SU-DHL-6 (cell line): Measurements from ENCODE around the gene YEATS2.

Experiments
- H2AFZ ChIP-seq: fragments of 200-600 bp; sonication (generic); 2 replicates; pipeline ENCODE4 v1.6.1; 2014; ENCODE audit warnings: low read depth, mild to moderate bottlenecking, moderate library complexity, mixed read lengths, antibody characterized with exemption, low read length; ENCODE audit not compliant: severe bottlenecking
- H3F3A ChIP-seq: fragments of 200-600 bp; shearing (Covaris generic); 2 replicates; pipeline ENCODE4 v1.6.0; 2016; ENCODE audit warnings: antibody characterized with exemption, mild to moderate bottlenecking; ENCODE audit not compliant: insufficient read depth
- H3K27ac ChIP-seq: fragments of 200-600 bp; sonication (generic); 2 replicates; pipeline ENCODE4 v1.5.1; 2016; ENCODE audit warnings: low read depth, mild to moderate bottlenecking, low read length, moderate library complexity, mixed read lengths
- H3K27me3 ChIP-seq: fragments of 200-600 bp; sonication (generic), shearing (Covaris generic); 2 replicates; pipeline ENCODE4 v1.6.0; 2014; ENCODE audit warnings: mild to moderate bottlenecking, low read length
- H3K36me3 ChIP-seq: fragments of 200-600 bp; sonication (generic); 2 replicates; pipeline ENCODE4 v1.6.1; 2014; ENCODE audit warnings: mild to moderate bottlenecking, low read length, mixed read lengths
- H3K4me2 ChIP-seq: fragments of 300-600, 200-600 bp; shearing (Covaris generic), sonication (generic); 2 replicates; pipeline ENCODE4 v1.6.0; 2014; ENCODE audit warnings: low read length, low read depth, mild to moderate bottlenecking; ENCODE audit not compliant: poor library complexity, severe bottlenecking
- H3K4me3 ChIP-seq: fragments of 200-600 bp; sonication (generic); 2 replicates; pipeline ENCODE4 v1.5.1; 2014; ENCODE audit warnings: antibody characterized with exemption, low read length, mild to moderate bottlenecking, mixed read lengths; ENCODE audit not compliant: insufficient read depth, poor library complexity, severe bottlenecking
- H3K79me2 ChIP-seq: fragments of 200-600 bp; sonication (generic); 2 replicates; pipeline ENCODE4 v1.6.1; 2014; ENCODE audit warnings: mild to moderate bottlenecking, low read length, moderate library complexity; ENCODE audit not compliant: insufficient read depth
- H3K9ac ChIP-seq: fragments of 200-600 bp; sonication (generic); 2 replicates; pipeline ENCODE4 v1.7.0; 2014; ENCODE audit warnings: mild to moderate bottlenecking, low read length
- H3K9me2 ChIP-seq: fragments of 200-600 bp; sonication (generic); replicated peaks from 2 replicates; pipeline ENCODE4 v1.6.1; 2014; ENCODE audit warnings: low read length; ENCODE audit not compliant: insufficient read depth
- H3K9me3 ChIP-seq: fragments of 200-600 bp; sonication (generic); 2 replicates; pipeline ENCODE4 v1.6.1; 2014; ENCODE audit warnings: low read length, mixed read lengths; ENCODE audit not compliant: insufficient read depth
- H4K20me1 ChIP-seq: fragments of 200-600 bp; sonication (generic); 2 replicates; pipeline ENCODE4 v1.6.1; 2014; ENCODE audit warnings: low read depth, mild to moderate bottlenecking, antibody characterized with exemption, low read length, moderate library complexity, mixed read lengths
- CTCF ChIP-seq: fragments of 200-600 bp; sonication (generic); IDR thresholded peaks from one replicate; pipeline ENCODE4 v1.5.1; 2017; ENCODE audit warnings: antibody characterized with exemption, mild to moderate bottlenecking, low read length, moderate library complexity; ENCODE audit not compliant: insufficient read depth, poor library complexity, severe bottlenecking
- EZH2phosphoT487 ChIP-seq: fragments of 200-600 bp; sonication (generic), shearing (Covaris generic); conservative IDR thresholded peaks from 2 replicates; pipeline ENCODE4 v1.6.1; 2018; ENCODE audit warnings: mild to moderate bottlenecking, antibody characterized with exemption, low read length, moderate library complexity, mixed read lengths

The YEATS2 gene

GRCh38 chr3:183766745-183767606, 69.4 kb downstream of the YEATS2 start:
- H3K4me2 ChIP-seq = no peak overlapping the region
- no peak overlapping the region for H2AFZ ChIP-seq
- H3K27ac ChIP-seq = no peak overlapping the region
- H3K27me3 ChIP-seq = no peaks in the 10 kb centered on the region
- H3K9ac ChIP-seq = no peak overlapping the region
- H3K4me3 ChIP-seq = no peak overlapping the region
- peaks cover 19% of the 10 kb centered on the region for H3F3A ChIP-seq
- H4K20me1 ChIP-seq = no peaks in the 10 kb centered on the region
- H3K9me3 ChIP-seq = no peaks in the 10 kb centered on the region
- H3K9me2 ChIP-seq = no peaks in the 10 kb centered on the region
- peaks cover 21% of the 10 kb centered on the region; the same call in 1 of the 2 replicates for H3K36me3 ChIP-seq
- peak; percentile 27 for TF ChIP-seq CTCF
- TF ChIP-seq EZH2phosphoT487 = no peak
- no peaks in the 10 kb centered on the region for H3K79me2 ChIP-seq

GRCh38 chr3:183768114-183768513, 70.5 kb downstream of the YEATS2 start:
- H3K9me2 ChIP-seq = no peaks in the 10 kb centered on the region
- H3K27ac ChIP-seq = no peak overlapping the region
- H4K20me1 ChIP-seq = no peaks in the 10 kb centered on the region
- no peak overlapping the region for H2AFZ ChIP-seq
- H3K4me2 ChIP-seq = no peak overlapping the region
- no peak overlapping the region for H3K9ac ChIP-seq
- no peaks in the 10 kb centered on the region for H3K79me2 ChIP-seq
- H3K4me3 ChIP-seq = no peak overlapping the region
- no peaks in the 10 kb centered on the region for H3K27me3 ChIP-seq
- H3K36me3 ChIP-seq = peaks cover 25% of the 10 kb centered on the region; the same call in 1 of the 2 replicates
- peaks cover 19% of the 10 kb centered on the region for H3F3A ChIP-seq
- no peaks in the 10 kb centered on the region for H3K9me3 ChIP-seq
- TF ChIP-seq CTCF (no peak), EZH2phosphoT487 (no peak)

GRCh38 chr3:183769453-183769852, 71.9 kb downstream of the YEATS2 start:
- TF ChIP-seq CTCF = no peak
- no peak for TF ChIP-seq EZH2phosphoT487
- H3K36me3 ChIP-seq = peaks cover 34% of the 10 kb centered on the region; the same call in 1 of the 2 replicates

More at GRCh38 chr3:183769453-183769852, 71.9 kb downstream of the YEATS2 start:
- Histone ChIP-seq H3K9ac (no peak overlapping the region), H3K4me3 (no peak overlapping the region), H3K9me3 (no peaks in the 10 kb centered on the region), H3K4me2 (no peak overlapping the region), H3K79me2 (no peaks in the 10 kb centered on the region), H2AFZ (no peak overlapping the region), H4K20me1 (no peaks in the 10 kb centered on the region), H3K27ac (no peak overlapping the region), H3K27me3 (no peaks in the 10 kb centered on the region), H3F3A (peaks cover 19% of the 10 kb centered on the region), H3K9me2 (no peaks in the 10 kb centered on the region)
